ENCODE results near the gene OSBPL3. TPM values are rescaled to one million over a fixed set of nuclear protein-coding genes. Genes with fewer than 3 reads are reported as not detected.

OSBPL3 gene
- total RNA-seq, 1 donor = 9.3 TPM

- Histone ChIP-seq H3K27me3 (ENCODE audit: insufficient read depth, low read length) (peaks cover 13% of the 10 kb centered on the region), H3K4me1 (ENCODE audit: insufficient read depth, low read length) (peaks cover 16% of the 10 kb centered on the region), H3K4me3 (ENCODE audit: low read length) (no peak overlapping the region), H3K9me3 (ENCODE audit: low read depth, low read length) (no peaks in the 10 kb centered on the region)
Observed at GRCh38 chr7:24751484-24751883, 228.5 kb downstream of the OSBPL3 start.

- H3K4me3 ChIP-seq (ENCODE audit: low read length) = no peak overlapping the region
- H3K27me3 ChIP-seq (ENCODE audit: insufficient read depth, low read length) = peaks cover 6% of the 10 kb centered on the region
- no peaks in the 10 kb centered on the region for H3K9me3 ChIP-seq (ENCODE audit: low read depth, low read length)
- peaks cover 7% of the 10 kb centered on the region for H3K4me1 ChIP-seq (ENCODE audit: insufficient read depth, low read length)
Observed at GRCh38 chr7:24750441-24751055, 229.4 kb downstream of the OSBPL3 start.

- H3K4me3 ChIP-seq (ENCODE audit: low read length) = no peak overlapping the region
- H3K9me3 ChIP-seq (ENCODE audit: low read depth, low read length) = no peaks in the 10 kb centered on the region
- no peaks in the 10 kb centered on the region for H3K4me1 ChIP-seq (ENCODE audit: insufficient read depth, low read length)
- H3K27me3 ChIP-seq (ENCODE audit: insufficient read depth, low read length) = peaks cover under 1% of the 10 kb centered on the region
Observed at GRCh38 chr7:24748521-24748920, 231.5 kb downstream of the OSBPL3 start.

Other genes with a start within 250 kb of the OSBPL3 start
- gene GSDME, start 222.7 kb downstream of the OSBPL3 start, total RNA-seq = 0.84 TPM
- 59.9 TPM for gene CYCS, start 145.1 kb upstream of the OSBPL3 start, total RNA-seq
- gene NPVF, start 248.3 kb upstream of the OSBPL3 start, total RNA-seq = not detected